ENCODE data around the gene ROCK2.

DNA sequence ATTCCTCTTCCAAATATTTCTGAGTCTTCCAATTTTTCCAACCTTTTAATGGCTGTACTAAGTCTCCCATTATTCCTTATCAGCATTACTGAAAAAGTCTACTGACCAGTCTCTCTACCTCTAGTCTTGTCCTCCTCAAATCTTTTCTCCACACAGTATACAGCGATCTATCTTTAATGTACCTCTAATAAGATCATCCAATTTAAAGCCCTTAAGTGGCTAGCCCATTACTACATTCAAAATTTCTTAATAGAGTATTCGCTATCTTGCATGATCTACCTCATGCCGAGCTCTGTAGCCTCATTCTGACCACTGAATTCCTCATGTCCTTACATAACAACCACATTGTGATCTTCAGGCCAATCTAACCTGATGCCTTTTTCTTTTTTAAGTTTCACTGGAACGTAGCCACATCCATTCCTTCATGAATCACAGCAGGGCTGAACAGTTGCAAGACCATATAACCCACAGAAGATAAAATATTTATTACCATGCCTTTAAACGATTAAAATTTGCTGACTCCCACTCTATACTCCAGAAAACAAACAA is 131.3 kb downstream of the ROCK2 start:
- TF ChIP-seq GATA2 (CRISPR knock-in tag; IDR thresholded peaks at IDR 0.05) = no peak
- TF ChIP-seq, protein P1, sequence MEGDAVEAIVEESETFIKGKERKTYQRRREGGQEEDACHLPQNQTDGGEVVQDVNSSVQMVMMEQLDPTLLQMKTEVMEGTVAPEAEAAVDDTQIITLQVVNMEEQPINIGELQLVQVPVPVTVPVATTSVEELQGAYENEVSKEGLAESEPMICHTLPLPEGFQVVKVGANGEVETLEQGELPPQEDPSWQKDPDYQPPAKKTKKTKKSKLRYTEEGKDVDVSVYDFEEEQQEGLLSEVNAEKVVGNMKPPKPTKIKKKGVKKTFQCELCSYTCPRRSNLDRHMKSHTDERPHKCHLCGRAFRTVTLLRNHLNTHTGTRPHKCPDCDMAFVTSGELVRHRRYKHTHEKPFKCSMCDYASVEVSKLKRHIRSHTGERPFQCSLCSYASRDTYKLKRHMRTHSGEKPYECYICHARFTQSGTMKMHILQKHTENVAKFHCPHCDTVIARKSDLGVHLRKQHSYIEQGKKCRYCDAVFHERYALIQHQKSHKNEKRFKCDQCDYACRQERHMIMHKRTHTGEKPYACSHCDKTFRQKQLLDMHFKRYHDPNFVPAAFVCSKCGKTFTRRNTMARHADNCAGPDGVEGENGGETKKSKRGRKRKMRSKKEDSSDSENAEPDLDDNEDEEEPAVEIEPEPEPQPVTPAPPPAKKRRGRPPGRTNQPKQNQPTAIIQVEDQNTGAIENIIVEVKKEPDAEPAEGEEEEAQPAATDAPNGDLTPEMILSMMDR (IDR thresholded peaks at IDR 0.05) = no peak

All from SK-N-SH (cell line).